ENCODE results near the gene DENND5B. TPM values are rescaled to one million over a fixed set of nuclear protein-coding genes. Genes with fewer than 3 reads are reported as not detected.

The DENND5B gene
- total RNA-seq, 1 experiment from 2014 or later, result 13.8 TPM

- TF ChIP-seq ZNF263 (CRISPR knock-in tag; IDR thresholded peaks at IDR 0.05; ENCODE audit: low read depth) (no peak), ETV6 (CRISPR knock-in tag; IDR thresholded peaks at IDR 0.05) (no peak)
- TF ChIP-seq, protein P1, sequence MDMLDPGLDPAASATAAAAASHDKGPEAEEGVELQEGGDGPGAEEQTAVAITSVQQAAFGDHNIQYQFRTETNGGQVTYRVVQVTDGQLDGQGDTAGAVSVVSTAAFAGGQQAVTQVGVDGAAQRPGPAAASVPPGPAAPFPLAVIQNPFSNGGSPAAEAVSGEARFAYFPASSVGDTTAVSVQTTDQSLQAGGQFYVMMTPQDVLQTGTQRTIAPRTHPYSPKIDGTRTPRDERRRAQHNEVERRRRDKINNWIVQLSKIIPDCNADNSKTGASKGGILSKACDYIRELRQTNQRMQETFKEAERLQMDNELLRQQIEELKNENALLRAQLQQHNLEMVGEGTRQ (CRISPR knock-in tag; IDR thresholded peaks at IDR 0.05), result no peak
Measured at GRCh38 chr12:31494455-31494854, 96.5 kb downstream of the DENND5B start (continued).

DNA sequence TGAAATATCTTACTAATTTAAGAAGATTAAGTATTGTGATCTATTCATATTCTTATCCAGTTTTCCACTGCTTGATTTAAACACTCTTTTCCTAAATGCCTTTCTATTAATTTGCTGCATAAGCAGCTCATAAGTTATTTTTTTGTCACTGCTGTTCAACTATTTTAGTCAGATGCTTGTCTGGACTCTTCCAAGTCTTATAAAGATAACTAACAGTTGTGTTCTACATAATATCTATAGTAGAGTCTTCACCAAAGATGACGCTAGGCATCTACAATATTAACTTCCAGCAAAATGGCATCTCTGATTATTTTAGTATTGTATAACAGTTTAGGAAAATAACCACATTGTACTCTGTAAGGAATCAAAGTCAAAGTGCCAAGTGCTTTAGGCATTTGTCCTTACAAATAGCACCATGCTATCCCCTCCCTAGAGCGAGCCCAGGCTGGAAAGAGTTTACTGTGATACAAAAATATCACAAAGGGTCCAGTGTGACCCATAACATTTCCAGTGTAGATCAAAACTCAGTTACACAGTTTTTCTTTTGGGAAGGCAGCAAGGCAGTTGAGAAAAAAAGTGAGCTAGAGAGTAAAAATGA lies 98.2 kb downstream of the DENND5B start:
- Mint-ChIP-seq H3K27ac (no peak overlapping the region), H3K27me3 (ENCODE audit: low read depth) (no peaks in the 10 kb centered on the region), H3K36me3 (peaks cover 5% of the 10 kb centered on the region), H3K4me3 (no peak overlapping the region), H3K4me1 (peaks cover 25% of the 10 kb centered on the region), H3K9me3 (no peaks in the 10 kb centered on the region)
- ChIA-PET CTCF (no interaction called here), POLR2A (no interaction called here)
- ATAC-seq, result no peak
- TF ChIP-seq, protein P2, sequence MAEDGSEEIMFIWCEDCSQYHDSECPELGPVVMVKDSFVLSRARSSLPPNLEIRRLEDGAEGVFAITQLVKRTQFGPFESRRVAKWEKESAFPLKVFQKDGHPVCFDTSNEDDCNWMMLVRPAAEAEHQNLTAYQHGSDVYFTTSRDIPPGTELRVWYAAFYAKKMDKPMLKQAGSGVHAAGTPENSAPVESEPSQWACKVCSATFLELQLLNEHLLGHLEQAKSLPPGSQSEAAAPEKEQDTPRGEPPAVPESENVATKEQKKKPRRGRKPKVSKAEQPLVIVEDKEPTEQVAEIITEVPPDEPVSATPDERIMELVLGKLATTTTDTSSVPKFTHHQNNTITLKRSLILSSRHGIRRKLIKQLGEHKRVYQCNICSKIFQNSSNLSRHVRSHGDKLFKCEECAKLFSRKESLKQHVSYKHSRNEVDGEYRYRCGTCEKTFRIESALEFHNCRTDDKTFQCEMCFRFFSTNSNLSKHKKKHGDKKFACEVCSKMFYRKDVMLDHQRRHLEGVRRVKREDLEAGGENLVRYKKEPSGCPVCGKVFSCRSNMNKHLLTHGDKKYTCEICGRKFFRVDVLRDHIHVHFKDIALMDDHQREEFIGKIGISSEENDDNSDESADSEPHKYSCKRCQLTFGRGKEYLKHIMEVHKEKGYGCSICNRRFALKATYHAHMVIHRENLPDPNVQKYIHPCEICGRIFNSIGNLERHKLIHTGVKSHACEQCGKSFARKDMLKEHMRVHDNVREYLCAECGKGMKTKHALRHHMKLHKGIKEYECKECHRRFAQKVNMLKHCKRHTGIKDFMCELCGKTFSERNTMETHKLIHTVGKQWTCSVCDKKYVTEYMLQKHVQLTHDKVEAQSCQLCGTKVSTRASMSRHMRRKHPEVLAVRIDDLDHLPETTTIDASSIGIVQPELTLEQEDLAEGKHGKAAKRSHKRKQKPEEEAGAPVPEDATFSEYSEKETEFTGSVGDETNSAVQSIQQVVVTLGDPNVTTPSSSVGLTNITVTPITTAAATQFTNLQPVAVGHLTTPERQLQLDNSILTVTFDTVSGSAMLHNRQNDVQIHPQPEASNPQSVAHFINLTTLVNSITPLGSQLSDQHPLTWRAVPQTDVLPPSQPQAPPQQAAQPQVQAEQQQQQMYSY (CRISPR knock-in tag; IDR thresholded peaks at IDR 0.05), result no peak
- no peak for TF ChIP-seq KAT7 (CRISPR knock-in tag; IDR thresholded peaks at IDR 0.05; ENCODE audit: borderline replicate concordance)
- TF ChIP-seq NR2C2 (CRISPR knock-in tag; IDR thresholded peaks at IDR 0.05), result no peak
- TF ChIP-seq TEAD1 (CRISPR knock-in tag; IDR thresholded peaks at IDR 0.05), result no peak
- TF ChIP-seq ESRRA (CRISPR knock-in tag; IDR thresholded peaks at IDR 0.05; ENCODE audit: borderline replicate concordance), result no peak
- TF ChIP-seq RORB (CRISPR knock-in tag; IDR thresholded peaks at IDR 0.05), result no peak
- no peak for TF ChIP-seq ELF4 (CRISPR knock-in tag; IDR thresholded peaks at IDR 0.05; ENCODE audit: low read depth)
- no peak for TF ChIP-seq TP53 (CRISPR knock-in tag; IDR thresholded peaks at IDR 0.05)
- no peak for TF ChIP-seq ZBTB21 (CRISPR knock-in tag; IDR thresholded peaks at IDR 0.05; ENCODE audit: borderline replicate concordance)
- TF ChIP-seq, protein P3, sequence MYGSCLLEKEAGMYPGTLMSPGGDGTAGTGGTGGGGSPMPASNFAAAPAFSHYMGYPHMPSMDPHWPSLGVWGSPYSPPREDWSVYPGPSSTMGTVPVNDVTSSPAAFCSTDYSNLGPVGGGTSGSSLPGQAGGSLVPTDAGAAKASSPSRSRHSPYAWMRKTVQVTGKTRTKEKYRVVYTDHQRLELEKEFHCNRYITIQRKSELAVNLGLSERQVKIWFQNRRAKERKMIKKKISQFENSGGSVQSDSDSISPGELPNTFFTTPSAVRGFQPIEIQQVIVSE (CRISPR knock-in tag; IDR thresholded peaks at IDR 0.05; ENCODE audit: borderline replicate concordance), result no peak
- TF ChIP-seq ZNF121 (CRISPR knock-in tag; IDR thresholded peaks at IDR 0.05), result no peak
- TF ChIP-seq, protein P4, sequence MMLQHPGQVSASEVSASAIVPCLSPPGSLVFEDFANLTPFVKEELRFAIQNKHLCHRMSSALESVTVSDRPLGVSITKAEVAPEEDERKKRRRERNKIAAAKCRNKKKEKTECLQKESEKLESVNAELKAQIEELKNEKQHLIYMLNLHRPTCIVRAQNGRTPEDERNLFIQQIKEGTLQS (CRISPR knock-in tag; conservative IDR thresholded peaks at IDR 0.05), result no peak
- DNase-seq (ENCODE audit: low spot score), result no peak

GRCh38 chr12:31491841-31492598 lies 98.9 kb downstream of the DENND5B start:
- no peak for DNase-seq (ENCODE audit: low spot score)
- H3K4me3 Mint-ChIP-seq, result no peak overlapping the region
- POLR2A ChIA-PET, result no interaction called here

More at GRCh38 chr12:31491841-31492598, 98.9 kb downstream of the DENND5B start:
- H3K36me3 Mint-ChIP-seq, result peaks cover 5% of the 10 kb centered on the region
- TF ChIP-seq, protein P5, sequence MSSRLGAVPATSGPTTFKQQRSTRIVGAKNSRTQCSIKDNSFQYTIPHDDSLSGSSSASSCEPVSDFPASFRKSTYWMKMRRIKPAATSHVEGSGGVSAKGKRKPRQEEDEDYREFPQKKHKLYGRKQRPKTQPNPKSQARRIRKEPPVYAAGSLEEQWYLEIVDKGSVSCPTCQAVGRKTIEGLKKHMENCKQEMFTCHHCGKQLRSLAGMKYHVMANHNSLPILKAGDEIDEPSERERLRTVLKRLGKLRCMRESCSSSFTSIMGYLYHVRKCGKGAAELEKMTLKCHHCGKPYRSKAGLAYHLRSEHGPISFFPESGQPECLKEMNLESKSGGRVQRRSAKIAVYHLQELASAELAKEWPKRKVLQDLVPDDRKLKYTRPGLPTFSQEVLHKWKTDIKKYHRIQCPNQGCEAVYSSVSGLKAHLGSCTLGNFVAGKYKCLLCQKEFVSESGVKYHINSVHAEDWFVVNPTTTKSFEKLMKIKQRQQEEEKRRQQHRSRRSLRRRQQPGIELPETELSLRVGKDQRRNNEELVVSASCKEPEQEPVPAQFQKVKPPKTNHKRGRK (CRISPR knock-in tag; IDR thresholded peaks at IDR 0.05; ENCODE audit: borderline replicate concordance), result no peak
- TF ChIP-seq PRRX2 (CRISPR knock-in tag; IDR thresholded peaks at IDR 0.05), result no peak
- TF ChIP-seq ZNF219 (CRISPR knock-in tag; IDR thresholded peaks at IDR 0.05; ENCODE audit: borderline replicate concordance), result no peak
- TF ChIP-seq, protein P6, sequence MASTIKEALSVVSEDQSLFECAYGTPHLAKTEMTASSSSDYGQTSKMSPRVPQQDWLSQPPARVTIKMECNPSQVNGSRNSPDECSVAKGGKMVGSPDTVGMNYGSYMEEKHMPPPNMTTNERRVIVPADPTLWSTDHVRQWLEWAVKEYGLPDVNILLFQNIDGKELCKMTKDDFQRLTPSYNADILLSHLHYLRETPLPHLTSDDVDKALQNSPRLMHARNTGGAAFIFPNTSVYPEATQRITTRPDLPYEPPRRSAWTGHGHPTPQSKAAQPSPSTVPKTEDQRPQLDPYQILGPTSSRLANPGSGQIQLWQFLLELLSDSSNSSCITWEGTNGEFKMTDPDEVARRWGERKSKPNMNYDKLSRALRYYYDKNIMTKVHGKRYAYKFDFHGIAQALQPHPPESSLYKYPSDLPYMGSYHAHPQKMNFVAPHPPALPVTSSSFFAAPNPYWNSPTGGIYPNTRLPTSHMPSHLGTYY (CRISPR knock-in tag; IDR thresholded peaks at IDR 0.05), result no peak
- no peak for TF ChIP-seq NR1H2 (CRISPR knock-in tag; IDR thresholded peaks at IDR 0.05)
- CTCF ChIA-PET, result no interaction called here
- peaks cover 19% of the 10 kb centered on the region for H3K4me1 Mint-ChIP-seq
- no peaks in the 10 kb centered on the region for H3K27me3 Mint-ChIP-seq (ENCODE audit: low read depth)
- no peak overlapping the region for H3K27ac Mint-ChIP-seq
- no peaks in the 10 kb centered on the region for H3K9me3 Mint-ChIP-seq
- no peak for ATAC-seq
